HG03103 (cell line): Measurements from ENCODE around the gene EMX2.

Experiments
- ATAC-seq: cut with Tn5 transposase; IDR thresholded peaks from one replicate; pipeline ENCODE4 v1.9.1; 2021; ENCODE audit warnings: low read depth; ENCODE audit not compliant: unreplicated experiment

Gene EMX2

DNA sequence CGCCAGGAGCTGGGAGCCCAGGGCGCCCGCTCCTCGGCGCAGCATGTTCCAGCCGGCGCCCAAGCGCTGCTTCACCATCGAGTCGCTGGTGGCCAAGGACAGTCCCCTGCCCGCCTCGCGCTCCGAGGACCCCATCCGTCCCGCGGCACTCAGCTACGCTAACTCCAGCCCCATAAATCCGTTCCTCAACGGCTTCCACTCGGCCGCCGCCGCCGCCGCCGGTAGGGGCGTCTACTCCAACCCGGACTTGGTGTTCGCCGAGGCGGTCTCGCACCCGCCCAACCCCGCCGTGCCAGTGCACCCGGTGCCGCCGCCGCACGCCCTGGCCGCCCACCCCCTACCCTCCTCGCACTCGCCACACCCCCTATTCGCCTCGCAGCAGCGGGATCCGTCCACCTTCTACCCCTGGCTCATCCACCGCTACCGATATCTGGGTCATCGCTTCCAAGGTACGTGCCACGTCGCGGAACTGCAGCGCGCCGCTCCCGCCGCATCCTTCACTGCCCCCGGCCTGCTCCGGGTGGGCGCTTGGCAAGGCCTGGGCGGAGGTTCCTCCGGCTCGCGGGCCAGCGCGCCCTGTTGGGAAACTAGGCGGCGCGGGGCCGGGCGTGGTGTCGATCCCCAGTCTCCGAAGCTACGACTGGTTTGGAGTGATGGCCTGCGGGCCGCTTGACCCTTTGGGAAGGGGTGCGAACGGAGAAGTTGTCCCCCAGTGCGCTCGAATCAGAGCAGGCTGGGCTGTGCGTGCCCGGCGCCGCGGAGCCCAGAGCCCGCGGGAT is 868 bp downstream of the EMX2 start:
- no peak for ATAC-seq

DNA sequence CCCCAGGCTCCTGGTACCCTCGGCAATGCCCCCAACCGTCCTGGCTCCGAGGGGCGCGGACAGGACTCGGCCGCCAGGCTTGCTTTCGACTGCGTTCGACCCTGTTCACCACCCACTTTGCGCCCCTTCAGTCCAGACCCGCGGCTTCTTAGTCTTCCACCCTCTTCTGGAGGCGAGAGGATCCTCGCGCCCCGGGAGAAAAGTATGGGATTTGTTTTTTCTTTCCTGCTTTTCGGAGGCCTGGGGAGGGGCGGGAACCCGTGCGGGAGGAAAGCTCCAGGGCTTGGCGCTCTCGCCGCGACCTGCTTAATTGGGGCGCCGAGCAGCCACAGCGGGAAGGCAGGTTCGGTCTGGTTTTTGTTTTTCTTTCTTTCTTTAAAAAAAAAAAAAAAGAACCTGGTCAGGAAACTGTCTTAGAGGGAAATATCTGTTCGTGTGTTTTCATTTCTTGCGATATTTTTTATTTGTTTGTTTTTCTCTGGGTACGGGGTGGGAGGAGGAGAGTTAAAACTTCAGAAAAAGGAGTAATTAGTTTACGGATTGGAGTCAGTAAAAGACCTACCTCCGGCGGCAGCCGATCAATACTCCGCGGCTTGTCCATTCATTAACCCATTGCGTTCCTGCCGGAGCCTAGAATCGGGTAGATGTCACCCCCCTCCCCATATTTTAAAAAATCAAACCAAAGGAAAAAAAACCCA is 1.6 kb downstream of the EMX2 start:
- ATAC-seq = no peak

DNA sequence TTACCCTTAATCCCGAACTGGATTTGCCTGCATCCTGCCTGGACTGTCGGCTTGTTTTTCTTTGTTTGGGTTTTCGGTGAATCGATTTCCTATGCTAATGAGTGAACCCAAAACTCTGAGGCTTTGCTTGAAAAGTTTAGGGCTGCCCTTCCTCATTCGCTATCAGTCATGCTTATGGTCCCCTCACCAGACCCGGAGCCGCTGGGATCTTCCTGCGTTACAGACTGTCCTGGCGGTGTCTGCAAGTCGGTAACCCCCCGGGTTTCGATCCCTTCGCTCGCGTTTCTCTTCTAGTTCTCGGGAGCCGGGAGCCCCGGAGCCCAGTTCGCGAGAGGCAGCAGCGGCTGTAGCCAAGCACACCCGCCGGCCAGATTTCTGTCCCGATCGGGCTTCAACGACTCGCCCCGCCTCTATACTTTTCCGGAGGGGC is 2.2 kb downstream of the EMX2 start:
- ATAC-seq = no peak

DNA sequence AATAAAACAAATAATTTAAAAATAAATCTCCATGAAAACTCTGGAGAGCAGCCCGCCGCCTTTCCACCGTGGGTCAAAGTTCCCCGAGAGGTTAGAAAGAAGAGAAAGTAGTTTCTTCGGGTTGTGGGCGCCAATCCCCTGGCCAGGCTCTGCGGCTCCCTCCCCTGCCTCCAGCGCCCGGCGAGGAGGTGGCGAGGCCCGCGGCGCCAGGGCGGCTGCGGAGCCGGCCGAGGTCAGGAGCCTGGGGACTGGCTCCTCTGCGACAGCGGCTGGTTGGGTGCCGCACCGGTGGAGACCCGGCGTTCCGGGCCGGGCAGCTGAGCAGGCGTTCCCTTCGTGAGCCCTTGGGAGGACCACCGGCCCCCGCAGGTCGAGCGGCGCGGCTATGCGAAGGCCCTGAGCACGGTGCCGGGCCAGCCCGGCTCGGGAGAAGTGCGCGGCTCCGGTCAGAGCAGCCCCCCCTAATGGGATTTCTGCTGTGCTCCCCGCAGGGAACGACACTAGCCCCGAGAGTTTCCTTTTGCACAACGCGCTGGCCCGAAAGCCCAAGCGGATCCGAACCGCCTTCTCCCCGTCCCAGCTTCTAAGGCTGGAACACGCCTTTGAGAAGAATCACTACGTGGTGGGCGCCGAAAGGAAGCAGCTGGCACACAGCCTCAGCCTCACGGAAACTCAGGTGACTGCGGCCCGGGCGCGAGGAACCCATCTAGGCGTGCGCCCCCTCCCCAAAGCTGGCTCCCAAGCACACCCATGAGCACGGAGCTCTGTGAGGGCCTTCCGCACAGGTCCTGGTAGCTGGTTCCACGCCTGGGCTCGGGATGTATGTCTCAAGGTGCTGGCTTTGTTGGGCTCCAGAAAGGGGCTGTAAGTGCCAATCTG is 2.8 kb downstream of the EMX2 start:
- ATAC-seq = no peak

DNA sequence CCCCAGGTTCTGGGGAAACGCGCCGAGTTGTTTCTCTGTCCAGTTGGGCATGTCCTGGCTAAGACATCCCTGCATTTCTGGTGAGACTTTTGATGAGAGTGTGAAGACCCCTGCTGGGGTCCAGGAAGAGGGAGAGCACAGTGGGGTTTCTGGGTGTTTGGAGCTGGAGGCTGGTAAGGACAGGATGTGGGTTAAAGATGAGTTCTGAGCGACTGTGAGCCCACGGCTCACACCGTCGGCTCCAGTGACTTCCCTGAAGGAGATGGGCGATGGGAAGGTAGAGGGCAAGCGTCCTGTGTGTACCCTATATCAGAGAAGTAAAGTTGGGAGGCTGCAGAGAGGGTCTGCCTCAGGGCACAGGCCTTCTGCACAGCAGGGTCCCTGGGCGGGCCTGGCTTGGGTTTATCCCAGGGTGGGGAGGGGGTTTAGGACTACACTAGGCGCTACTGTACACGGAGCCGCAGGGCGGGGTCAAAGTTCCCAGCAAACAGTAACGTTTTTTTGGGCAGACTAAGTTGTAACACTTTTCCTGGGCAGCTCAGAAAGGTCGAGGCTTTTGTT is 3.6 kb downstream of the EMX2 start:
- no peak for ATAC-seq

DNA sequence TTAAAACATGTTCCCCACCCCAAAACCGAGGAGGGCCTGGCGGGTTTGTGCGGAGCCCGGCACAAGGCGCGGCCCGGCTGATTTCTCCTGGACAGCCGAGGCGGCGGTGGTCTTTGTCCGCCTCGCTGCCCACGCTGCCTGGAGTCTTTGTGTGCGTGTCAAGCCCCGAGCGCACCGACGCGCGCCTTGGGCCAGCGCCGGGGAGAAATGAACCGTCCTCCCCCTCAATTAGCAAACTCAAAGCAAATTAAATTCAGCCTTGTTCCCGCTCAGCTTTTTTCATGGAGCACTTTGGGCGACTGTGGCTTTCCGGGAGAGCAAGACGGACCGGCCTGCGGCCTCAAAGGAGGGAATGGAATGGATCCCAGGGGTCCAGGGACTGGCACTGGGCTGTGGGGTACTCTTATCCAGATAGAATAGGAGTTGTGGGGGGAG is 4.1 kb downstream of the EMX2 start:
- ATAC-seq = no peak

DNA sequence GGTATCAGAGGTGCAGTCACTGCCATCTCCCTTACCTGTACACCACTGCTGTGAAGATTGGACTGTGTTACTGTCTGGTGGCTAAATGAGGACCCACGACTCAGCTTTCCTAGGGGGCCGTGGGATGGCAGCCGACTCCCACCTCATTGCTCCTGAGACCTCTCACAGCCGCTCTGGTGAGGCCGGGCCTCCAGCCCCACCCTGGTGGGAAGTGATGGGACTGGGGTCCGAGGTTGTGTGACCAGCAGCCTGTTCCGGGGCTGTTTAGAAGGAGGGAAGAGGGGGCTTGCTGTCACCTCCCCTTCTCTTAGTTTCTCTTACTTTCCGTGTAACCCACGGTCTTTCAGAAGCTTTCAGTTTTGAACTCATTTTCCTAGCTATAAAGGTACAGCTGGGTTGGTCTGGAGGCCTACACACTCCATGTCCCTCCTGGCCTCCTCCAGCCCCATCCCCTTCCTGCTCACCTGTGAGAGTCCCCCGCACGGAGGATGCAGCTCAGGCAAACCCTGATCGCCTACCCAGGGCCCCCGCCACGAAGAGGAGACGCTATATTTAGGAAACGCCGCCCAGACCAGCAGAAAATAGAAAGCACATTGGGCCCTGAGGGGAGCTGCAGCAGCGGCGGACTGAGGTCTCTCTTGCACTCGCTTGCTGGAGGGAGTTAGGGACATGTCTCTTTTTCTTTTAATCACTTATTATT is 4.6 kb downstream of the EMX2 start:
- ATAC-seq = no peak

DNA sequence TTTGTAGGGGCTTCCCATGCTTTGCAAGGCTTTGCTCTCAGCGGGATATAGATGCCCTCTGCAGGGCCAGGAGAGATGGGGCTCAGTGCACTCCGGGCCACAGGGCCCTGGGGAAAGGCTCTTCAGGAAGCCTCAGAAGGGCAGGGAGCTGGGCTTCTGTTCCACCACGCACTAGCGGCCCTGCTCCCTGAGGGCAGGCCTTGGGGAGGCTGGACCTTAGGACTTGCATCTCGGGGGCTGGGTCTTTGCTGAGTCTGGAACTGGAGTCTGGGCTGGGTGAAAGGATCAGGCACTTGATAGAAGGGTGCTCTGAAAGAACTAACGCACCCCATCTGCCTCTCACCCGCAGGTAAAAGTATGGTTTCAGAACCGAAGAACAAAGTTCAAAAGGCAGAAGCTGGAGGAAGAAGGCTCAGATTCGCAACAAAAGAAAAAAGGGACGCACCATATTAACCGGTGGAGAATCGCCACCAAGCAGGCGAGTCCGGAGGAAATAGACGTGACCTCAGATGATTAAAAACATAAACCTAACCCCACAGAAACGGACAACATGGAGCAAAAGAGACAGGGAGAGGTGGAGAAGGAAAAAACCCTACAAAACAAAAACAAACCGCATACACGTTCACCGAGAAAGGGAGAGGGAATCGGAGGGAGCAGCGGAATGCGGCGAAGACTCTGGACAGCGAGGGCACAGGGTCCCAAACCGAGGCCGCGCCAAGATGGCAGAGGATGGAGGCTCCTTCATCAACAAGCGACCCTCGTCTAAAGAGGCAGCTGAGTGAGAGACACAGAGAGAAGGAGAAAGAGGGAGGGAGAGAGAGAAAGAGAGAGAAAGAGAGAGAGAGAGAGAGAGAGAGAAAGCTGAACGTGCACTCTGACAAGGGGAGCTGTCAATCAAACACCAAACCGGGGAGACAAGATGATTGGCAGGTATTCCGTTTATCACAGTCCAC is 5.4 kb downstream of the EMX2 start:
- no peak for ATAC-seq

DNA sequence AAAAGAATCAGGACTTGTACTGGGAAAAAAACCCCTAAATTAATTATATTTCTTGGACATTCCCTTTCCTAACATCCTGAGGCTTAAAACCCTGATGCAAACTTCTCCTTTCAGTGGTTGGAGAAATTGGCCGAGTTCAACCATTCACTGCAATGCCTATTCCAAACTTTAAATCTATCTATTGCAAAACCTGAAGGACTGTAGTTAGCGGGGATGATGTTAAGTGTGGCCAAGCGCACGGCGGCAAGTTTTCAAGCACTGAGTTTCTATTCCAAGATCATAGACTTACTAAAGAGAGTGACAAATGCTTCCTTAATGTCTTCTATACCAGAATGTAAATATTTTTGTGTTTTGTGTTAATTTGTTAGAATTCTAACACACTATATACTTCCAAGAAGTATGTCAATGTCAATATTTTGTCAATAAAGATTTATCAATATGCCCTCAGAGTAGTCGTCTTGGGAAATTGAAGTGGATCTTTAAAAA is 6.6 kb downstream of the EMX2 start:
- ATAC-seq = no peak

DNA sequence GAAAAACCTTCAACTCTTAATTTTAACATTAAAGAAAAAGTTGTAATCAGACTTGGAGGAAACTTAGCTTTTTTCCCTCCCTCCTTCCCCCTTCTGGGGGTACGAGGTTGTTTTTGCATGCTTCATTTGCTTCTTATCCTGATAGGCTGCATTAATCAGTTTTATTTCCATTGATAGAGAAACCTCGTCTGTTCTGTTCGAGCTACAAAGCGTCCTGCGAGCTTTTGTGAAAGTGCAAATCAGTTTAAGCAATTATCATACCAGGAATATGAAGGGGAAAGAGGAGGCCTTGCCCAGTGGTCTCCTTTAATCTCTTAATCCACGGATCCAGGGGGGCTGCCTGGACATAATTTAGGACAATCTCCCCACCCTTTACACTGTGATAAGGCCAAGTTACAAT is 7.5 kb downstream of the EMX2 start:
- no peak for ATAC-seq

DNA sequence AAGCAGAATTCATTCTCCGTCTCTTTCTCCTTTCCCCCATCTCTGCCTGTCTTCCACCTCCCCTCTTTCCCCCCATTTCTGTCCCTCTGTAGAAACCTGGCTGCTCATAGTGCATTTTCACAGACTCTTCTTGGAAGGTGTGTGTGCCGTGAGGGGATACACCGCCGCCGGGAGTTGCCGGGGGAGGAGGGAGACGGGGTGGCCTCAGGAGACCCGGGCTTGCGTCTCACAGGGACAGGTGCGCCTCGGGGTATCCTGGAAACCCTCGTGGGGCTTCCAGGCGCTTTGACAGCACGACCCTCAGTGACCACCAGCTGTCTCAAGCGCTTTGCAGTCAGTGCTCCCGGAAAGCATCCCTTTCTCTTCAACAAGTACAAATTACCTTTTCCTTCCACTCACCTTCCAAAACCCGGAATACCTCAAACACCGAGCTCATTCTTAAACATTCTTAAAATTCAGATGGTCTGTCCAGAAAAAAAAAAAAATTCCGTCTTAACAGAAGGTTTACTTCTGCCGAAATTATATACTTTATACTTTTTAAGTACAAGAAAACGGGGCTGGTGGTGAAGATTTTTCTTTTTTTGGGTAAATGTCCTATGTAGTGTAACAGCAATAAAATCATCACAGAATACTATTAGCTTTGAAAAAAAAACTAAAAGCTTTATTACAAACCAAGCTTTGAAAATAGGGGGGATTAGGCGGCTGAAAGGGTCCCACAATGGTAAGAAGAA is 8.2 kb downstream of the EMX2 start:
- ATAC-seq = no peak

DNA sequence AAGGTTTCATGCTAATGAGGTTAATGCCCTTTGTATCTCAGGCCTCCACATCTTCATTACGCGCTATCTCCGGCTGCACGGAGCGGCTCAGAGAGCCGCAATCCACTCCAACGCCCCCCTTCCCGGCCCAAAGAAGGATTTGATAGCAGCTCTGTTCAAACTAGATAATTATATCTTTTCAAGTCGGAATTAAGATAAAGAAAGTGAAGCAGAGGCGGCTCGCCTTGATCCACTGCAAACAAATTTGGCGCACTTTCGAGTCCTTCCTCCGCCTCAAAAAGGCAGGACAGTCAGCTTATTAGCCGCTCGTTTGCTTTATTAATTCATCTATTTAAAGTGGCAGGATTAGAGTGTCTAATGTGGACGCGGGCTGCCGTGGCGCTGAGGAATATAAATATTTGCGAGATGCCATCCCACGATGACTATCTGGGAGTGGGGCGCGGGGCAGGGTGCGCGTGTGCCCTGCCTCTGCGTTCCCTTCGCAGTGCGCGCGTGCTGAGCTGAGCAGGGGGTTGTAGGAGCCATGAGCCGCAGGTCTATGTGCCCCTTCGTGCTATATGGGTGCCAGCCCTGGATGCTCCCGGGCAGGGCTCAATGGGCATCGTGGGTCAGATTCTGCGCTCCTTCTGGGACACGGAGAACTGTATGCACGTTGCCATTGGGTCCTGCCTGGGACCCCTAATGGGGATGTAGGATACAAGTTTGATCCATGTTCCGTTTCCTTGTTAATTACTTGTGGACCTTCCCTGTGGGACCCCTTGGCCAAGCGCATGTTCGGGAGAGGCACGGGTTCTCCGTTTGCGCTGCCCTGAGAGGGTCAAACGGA is 9.0 kb downstream of the EMX2 start:
- ATAC-seq = no peak

DNA sequence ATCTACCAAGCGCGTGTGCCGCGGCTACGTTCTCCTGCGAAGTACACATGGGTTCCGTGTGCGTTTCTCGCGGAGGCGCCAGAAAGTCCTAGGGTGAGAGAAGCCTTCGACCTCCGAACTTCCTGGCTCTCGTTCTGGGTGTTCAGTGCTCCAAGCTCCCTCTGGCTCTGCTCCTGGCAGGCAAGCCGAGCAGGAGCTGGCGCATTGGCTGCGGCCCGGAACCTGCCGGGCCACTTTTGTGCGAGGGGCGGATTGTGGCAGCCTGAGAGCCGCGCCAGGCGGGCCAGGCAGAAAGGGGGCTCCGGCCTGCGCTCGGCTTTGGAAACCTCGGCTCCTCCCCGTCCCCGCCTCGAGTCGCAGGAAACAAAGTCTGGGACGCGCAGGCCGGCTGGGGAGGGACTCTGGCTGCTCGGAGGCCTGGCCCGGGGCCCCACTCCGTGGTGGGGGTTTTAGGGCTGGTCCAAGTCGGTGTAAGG is 9.6 kb downstream of the EMX2 start:
- no peak for ATAC-seq

DNA sequence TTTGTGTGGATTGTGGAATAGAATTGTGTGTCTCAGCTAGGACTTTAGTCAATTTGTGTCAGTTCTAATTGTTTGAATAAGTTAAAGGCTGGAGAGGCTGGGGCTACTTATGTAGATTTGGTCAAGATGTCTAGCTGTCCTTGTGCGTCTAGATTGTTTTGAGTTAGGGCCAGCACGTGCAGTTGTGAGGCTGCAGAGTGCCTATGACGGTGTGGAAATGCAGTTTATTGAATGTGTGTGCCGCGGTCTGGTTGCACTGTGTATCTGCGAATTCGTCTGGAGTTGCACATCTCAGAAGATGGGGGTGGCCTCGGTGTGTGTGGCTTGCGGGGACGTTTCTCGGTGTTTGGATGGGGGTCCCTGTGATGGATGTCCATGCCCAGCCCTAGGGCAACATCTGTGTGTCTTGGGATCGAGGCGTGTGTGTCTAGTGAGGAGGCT is 10.2 kb downstream of the EMX2 start:
- no peak for ATAC-seq

DNA sequence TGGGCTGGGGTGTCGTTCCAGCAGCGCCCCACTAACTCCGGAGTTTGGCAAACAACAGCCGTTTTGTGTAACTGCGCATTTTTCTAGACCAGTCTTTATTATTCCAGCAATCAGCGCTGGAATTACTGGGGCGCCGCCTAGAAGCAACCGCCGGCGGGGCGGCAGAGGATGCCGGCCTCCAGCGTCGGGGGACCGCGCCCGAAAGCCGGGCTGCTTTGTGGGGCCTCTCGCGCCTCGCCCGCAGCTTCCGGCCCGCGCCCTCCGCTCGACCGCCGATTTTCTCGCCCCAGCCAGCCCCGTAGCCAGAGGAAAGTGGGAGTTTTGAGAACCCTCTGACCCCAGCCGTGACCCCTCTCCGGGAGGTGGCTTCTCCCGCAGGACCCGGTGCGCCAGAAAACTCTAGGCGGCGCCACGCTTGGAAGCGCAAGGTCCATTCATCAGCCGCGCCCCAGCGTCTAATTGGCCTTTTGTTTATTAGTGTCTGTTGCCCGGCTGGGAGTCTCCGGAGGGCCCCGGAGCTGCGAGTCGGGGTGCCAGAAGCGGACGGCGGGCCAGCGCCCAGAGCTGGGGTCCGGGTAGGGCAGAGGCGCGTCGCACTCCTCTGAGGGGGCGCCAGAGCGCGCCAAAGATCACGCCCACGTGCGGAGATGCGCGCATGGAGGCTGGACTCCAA is 10.7 kb downstream of the EMX2 start:
- ATAC-seq = no peak

DNA sequence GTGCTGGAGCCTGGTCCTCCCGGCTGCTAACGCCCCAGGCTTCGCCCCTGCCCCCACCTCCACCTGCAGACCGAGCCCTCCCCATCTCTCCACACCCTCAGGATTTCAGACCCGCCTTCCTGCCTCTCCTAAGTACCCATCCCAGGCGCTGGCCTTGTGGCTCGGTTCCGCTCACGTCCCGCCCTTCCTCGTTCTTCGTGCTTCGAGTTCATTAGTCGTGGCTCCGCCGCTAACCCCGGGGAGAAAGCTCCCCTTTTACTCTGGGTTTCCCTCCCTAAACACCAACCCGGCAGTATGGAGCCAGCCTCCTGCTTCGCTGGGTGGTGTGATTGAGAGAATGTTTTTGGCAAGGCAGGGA is 11.2 kb downstream of the EMX2 start:
- ATAC-seq = no peak
